ENCODE results near the gene SND1. TPM values are rescaled to one million over a fixed set of nuclear protein-coding genes. Genes with fewer than 3 reads are reported as not detected.

SND1 gene
- total RNA-seq, 1 donor from 2014 or later, result 85.9 TPM

DNA sequence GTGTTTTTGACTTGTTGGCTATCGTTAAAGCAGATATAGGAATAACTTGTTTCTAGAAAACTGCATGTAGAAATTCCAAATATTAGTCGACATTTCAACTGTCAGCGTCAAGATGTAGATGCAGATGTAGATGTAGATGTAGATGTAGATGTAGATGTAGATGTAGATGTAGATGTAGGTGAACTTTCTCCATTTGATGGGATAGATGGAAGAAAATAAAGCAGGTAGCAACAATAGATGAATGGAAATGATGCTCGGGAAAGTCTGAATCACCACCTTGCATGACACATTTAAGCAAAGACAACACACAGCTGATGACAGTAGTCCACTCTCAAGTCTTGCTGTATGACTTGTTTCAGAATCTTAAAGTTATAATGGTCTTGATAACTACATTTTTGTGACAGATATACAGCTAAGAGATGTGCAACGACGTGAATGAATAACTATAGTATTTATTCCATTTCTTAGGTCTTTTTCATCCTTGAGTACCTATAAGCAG lies 53.5 kb downstream of the SND1 start:
- TF ChIP-seq POLR2A (IDR thresholded peaks at IDR 0.05), result no peak
- TF ChIP-seq CTCF (IDR thresholded peaks at IDR 0.05), result no peak
- no peak for TF ChIP-seq POLR2AphosphoS5 (IDR thresholded peaks at IDR 0.05; ENCODE audit: insufficient read depth in 1 of 2, low read depth in 1 of 2)
- Histone ChIP-seq H3K27ac (no peak overlapping the region), H3K36me3 (peaks cover 3 to 45% of the 10 kb centered on the region in 2 donors), H3K9me3 (no peaks in the 10 kb centered on the region), H3K27me3 (no peaks in the 10 kb centered on the region), H3K4me3 (no peak overlapping the region), H3K4me1 (no peaks in the 10 kb centered on the region)
- intact Hi-C loops (cut with DNase I), result loop anchor here (5.0 kb wide), 1 partner anchor 502 kb away; no protein-coding TSS in a partner anchor
- DNase-seq (ENCODE audit: extremely low spot score in 2 of 2), result no peak

DNA sequence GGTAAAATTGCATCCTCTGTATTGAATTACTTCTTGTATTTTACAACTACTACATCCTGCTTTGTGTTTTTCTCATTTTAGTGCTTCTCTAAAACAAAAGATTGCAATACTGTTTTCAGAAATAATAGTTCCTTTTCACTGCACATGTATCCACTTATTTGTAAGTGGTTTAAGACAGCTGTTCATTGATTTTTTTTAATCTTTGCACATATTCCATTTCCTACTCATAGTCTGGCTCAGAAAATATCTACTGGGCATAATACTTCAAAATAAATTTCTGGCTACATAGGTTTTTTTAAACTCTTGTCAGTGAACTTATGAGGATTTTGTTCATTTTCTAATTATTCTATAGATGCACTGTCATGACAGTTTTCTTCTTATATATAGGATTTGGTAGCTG lies 54.8 kb downstream of the SND1 start:
- H3K27me3 ChIP-seq, result no peaks in the 10 kb centered on the region

DNA sequence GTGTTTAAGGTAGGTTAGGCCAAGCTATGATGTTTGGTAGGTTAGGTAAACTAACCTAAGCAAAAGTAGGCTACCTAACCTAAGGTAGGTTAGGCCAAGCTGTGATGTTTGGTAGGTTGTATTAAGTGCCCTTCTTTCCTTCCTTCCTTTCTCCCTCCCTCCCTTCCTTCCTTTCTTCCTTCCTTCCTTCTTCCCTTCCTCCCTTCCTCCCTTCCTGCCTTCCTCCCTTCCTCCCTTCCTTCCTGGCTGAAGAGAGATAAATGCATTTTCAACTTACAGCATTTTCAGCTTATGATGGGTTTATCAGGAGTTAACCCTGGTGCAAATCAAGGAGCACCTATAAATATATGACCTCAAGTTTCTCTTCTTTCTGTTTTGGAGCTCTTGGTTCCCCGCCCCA lies 56.2 kb downstream of the SND1 start:
- TF ChIP-seq POLR2A (IDR thresholded peaks at IDR 0.05) (no peak), CTCF (IDR thresholded peaks at IDR 0.05) (no peak), POLR2AphosphoS5 (IDR thresholded peaks at IDR 0.05; ENCODE audit: insufficient read depth in 1 of 2, low read depth in 1 of 2) (no peak)
- intact Hi-C loops (cut with DNase I), result loop anchor here (5.0 kb wide), 1 partner anchor 499 kb away; no protein-coding TSS in a partner anchor
- no peak overlapping the region for H3K4me3 ChIP-seq
- H3K4me1 ChIP-seq, result no peaks in the 10 kb centered on the region
- peaks cover 8% of the 10 kb centered on the region for H3K9me3 ChIP-seq
- no peaks in the 10 kb centered on the region for H3K27me3 ChIP-seq
- H3K27ac ChIP-seq, result peak overlapping the region; percentile 21
- peaks cover 3 to 51% of the 10 kb centered on the region in 2 donors for H3K36me3 ChIP-seq
- DNase-seq (ENCODE audit: extremely low spot score in 2 of 2), result no peak

More for the DNA sequence above, 54.8 kb downstream of the SND1 start:
- Histone ChIP-seq H3K36me3 (peaks cover 3 to 56% of the 10 kb centered on the region in 2 donors), H3K4me3 (no peak overlapping the region), H3K27ac (no peak overlapping the region), H3K9me3 (peaks cover 8% of the 10 kb centered on the region), H3K4me1 (no peaks in the 10 kb centered on the region)
- intact Hi-C loops (cut with DNase I), result loop anchor here (5.0 kb wide), 1 partner anchor 501 kb away; no protein-coding TSS in a partner anchor
- TF ChIP-seq CTCF (IDR thresholded peaks at IDR 0.05) (no peak), POLR2AphosphoS5 (IDR thresholded peaks at IDR 0.05; ENCODE audit: insufficient read depth in 1 of 2, low read depth in 1 of 2) (no peak), POLR2A (IDR thresholded peaks at IDR 0.05) (no peak)
- DNase-seq (ENCODE audit: extremely low spot score in 2 of 2), result no peak

DNA sequence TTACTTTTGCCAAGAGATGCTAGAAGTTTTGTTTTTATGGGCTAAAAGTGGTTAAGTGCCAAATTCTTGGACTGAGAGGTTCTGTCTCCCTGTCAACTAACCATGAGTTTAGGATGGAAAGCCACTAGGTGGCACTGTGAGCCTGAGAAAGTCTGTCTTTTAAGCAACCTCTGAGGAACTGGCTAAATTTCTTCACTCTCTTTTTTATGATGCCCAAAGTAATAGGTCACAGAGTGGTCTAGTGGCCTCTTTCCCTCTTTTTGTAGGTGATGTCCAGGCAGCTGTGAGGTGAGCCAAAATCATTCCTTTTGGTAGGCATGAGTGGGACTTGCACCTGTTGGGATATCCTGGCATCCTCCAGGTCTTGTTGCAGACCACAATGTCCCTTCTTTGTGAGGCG lies 56.8 kb downstream of the SND1 start:
- peaks cover 3 to 45% of the 10 kb centered on the region in 2 donors for H3K36me3 ChIP-seq
- no peak for DNase-seq (ENCODE audit: extremely low spot score in 2 of 2)
- intact Hi-C loops (cut with DNase I), result loop anchor here (5.0 kb wide), 1 partner anchor 499 kb away; no protein-coding TSS in a partner anchor
- H3K9me3 ChIP-seq, result peaks cover 8% of the 10 kb centered on the region
- no peak overlapping the region for H3K27ac ChIP-seq
- H3K4me1 ChIP-seq, result no peaks in the 10 kb centered on the region
- no peak overlapping the region for H3K4me3 ChIP-seq
- TF ChIP-seq POLR2AphosphoS5 (IDR thresholded peaks at IDR 0.05; ENCODE audit: insufficient read depth in 1 of 2, low read depth in 1 of 2) (peak in 1 of 2 donors; percentile 76), POLR2A (IDR thresholded peaks at IDR 0.05) (no peak), CTCF (IDR thresholded peaks at IDR 0.05) (peak; percentile 52 to 77 (median 67))
- no peaks in the 10 kb centered on the region for H3K27me3 ChIP-seq

GRCh38 chr7:127710635-127711034 lies 58.6 kb downstream of the SND1 start:
- Histone ChIP-seq H3K27ac (no peak overlapping the region), H3K4me3 (no peak overlapping the region), H3K9me3 (peaks cover 8% of the 10 kb centered on the region), H3K36me3 (peaks cover 0 to 27% of the 10 kb centered on the region in 2 donors), H3K4me1 (no peaks in the 10 kb centered on the region), H3K27me3 (no peaks in the 10 kb centered on the region)
- no peak for TF ChIP-seq POLR2AphosphoS5 (IDR thresholded peaks at IDR 0.05; ENCODE audit: insufficient read depth in 1 of 2, low read depth in 1 of 2)
- no peak for TF ChIP-seq POLR2A (IDR thresholded peaks at IDR 0.05)
- DNase-seq (ENCODE audit: extremely low spot score in 2 of 2), result no peak
- intact Hi-C loops (cut with DNase I), result no loop called here

All from vagina (tissue), 2 donors.